HG03460 (cell line): Measurements from ENCODE around the gene RFXANK.
"Not testable (repeated sequence)": the region's sequence is repeated elsewhere in the genome, so short reads cannot be mapped to it uniquely, and the experiment has no call there.

Experiments used
- ATAC-seq: cut with Tn5 transposase; IDR thresholded peaks from one replicate; pipeline ENCODE4 v1.9.1; 2021; ENCODE audit not compliant: unreplicated experiment

The RFXANK gene

DNA sequence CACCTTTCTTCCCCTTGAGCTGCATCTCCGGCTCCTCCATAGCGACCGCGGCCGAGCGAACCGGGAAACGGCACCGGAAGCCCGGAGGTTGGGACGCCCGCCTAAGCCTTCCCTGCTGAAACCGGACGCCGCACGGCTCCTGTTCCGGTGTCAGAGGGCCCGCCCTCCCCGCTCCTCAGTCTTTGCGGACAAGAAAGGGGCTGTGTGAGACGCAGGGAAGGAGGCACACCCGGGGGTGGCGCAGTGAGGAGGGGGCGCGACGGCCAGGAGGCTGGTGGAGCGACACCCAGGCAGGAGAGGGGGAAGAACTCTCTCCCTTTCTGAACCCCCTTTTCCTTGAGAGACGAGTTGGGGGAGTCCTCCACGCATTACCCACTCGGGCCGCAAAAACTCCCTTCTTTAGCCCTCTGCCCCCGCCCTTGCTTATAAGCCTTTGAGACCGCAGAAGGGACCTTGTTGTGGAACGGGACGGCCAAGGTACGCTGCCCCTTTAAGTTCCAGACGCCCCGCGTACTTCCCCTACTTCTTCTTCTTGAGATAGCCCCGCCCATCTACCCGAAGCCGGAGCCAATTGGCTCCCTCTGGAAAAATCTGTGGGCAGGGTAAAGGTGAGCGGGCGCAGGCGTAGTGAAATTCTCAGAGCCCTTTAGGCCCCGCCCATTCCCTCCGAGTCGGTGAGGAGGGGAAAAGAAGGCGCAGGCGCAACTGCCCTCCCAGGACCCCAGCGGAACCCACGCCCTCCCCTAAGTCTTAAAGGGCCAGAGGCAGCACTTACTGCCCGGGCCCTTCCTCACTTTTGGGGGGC, at the start of gene RFXANK, which contains the start of gene BORCS8:
RFXANK (plus strand) TSS at position 181 of the 805 bp plus-strand sequence. CDS start 1,689 bp downstream, outside the sequence.
BORCS8 (minus strand) TSS at position 75 of the 805 bp plus-strand sequence; CDS start at position 40, 35 bp downstream.
- peak; percentile 82 for ATAC-seq

- ATAC-seq, result no peak
Measured at GRCh38 chr19:19142347-19142746, 49.7 kb upstream of the RFXANK start.

GRCh38 chr19:19145281-19145680, 46.8 kb upstream of the RFXANK start:
- ATAC-seq, result no peak

- ATAC-seq, result no peak
Measured at GRCh38 chr19:19145684-19146608, 46.1 kb upstream of the RFXANK start.

DNA sequence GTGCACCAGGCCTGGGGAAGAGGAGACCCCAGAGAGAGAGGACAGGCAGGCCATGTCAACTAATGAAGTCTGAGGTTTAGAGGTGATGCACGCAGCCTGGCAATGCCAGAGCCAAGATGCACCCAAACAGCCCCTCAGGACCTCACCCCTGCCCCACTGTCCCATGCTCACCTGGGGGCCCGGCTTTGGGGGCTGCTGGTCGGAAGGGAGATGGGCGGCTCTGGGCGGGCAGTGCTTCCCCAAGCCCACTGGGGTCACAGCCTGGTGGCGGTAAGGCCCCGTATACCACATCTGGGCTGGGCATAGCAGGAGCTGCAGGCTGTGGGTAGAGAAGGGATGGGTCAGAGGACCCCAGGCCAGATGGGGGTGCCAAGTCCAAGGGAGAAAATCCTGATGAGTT, 45.2 kb upstream of the RFXANK start:
- ATAC-seq, result no peak

DNA sequence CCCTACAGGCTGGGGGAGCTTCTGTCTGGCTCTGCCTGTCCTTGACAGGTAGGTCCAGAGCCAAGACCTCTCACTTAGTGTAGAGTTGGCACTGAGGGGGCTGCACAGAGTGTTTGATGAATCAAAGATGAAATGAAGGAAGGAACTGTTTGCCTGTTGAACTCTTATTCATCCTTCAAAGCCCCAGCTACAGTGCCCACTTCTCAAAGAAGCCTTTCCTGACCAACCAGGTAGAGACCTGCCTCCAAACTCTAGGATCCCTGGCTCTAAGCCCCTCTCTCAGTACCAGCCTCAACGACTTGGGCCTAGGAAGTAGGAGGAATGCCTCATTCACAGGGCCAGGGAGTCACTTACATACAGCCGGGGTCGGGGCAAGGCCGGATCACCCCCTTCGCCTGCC, 44.7 kb upstream of the RFXANK start:
- ATAC-seq, result no peak

GRCh38 chr19:19148504-19148903, 43.6 kb upstream of the RFXANK start:
- not testable (repeated sequence) for ATAC-seq

DNA sequence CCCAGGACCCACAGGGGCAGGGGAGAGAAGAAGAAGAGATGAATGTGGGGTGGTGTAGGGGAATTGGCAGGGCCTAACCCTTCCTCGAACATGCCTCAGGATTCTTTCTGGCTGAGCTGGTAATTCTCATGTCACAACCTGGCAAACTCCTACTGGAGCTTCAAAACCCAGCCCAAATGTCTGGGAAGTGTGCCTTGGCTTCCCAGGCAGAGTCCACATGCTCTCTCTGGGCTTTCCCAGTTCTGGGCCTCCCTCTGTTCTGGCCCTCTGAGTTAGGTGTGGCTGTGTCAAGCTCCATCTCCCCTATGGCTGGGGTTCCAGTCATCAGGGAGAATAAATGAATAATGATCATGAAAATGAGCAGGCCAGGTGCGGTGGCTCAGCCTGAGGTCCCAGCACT, 42.6 kb upstream of the RFXANK start:
- no peak for ATAC-seq

GRCh38 chr19:19151418-19151817, 40.6 kb upstream of the RFXANK start:
- no peak for ATAC-seq

DNA sequence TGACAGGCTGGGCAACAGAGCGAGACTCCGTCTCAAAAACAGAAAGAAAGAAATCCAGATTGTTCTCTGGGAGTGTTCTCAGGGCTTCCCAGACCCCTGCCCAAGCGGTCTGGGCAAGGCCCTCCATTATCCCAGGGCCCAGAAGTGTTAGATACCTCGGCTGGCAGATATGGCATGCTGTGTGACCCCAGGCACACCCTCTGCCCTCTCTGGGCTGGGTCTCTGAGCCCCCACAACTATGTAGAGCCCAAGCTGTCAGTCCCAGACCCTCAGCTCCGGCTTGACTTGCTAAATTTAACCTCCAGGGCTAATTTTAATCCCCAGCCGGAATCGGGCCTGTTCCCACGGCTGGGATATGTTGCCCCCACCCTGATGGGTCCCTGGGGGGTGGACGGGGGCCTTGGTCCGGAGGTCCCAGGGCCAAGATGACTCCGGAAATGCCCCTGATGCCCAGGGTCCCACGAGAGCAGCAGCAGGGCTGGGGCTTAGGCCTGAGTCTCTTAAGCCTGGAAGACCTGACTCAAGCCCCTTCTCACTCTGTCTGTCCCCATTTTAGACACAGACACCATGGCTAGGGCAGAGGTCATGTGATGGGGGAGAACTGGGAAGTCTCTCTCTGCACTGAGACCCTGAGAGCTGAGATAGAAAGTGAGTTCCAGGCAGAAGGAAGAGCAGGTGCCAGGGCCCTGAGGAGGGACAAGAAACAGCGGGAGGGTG, 39.2 kb upstream of the RFXANK start:
- no peak for ATAC-seq

- ATAC-seq, result no peak
Measured at GRCh38 chr19:19154768-19155494, 37.1 kb upstream of the RFXANK start.

GRCh38 chr19:19155495-19156219, 36.4 kb upstream of the RFXANK start:
- ATAC-seq, result peak; percentile 57

DNA sequence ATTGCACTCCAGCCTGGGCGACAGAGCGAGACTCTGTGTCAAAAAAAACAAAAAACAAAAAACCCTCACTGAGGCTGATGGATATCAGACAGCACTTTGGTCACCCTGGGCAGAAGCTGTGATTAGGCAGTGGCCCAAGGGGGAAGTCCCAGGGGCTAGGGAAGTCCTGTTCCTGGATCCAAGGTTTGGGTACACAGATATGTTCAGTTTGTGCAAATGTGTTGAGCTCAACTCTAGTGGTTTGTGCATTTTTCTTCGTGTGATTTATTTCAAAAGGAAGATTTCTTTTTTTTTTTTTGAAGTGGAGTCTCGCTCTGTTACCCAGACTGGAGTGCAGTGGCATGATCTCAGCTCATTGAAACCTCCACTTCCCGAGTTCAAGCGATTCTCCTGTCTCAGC, 34.2 kb upstream of the RFXANK start:
- no peak for ATAC-seq

- no peak for ATAC-seq
Measured at GRCh38 chr19:19159534-19159933, 32.5 kb upstream of the RFXANK start.

- ATAC-seq, result peak; percentile 45
Measured at GRCh38 chr19:19160461-19161035, 31.5 kb upstream of the RFXANK start.

- no peak for ATAC-seq
Measured at GRCh38 chr19:19162495-19162894, 29.6 kb upstream of the RFXANK start.

DNA sequence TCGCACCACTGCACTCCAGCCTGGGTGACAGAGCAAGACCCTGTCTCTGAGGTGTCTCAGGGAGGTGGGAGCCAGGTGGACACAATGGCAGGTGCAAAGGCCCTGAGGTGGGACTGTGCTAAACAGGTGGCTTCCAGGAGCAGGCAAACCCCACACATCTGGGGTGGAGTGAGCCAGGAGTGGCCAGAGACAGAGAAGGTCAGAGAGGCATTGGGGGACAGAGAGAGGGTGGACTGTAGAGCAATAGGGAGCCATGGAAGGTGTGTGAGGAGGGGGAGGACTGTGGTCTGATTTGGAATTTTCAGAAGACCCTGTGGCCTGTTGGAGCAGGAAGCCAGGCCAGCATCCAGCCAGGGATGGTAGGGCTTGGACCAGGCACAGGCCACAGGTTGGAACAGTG, 26.7 kb upstream of the RFXANK start:
- no peak for ATAC-seq

GRCh38 chr19:19167612-19168011, 24.4 kb upstream of the RFXANK start:
- ATAC-seq, result no peak

DNA sequence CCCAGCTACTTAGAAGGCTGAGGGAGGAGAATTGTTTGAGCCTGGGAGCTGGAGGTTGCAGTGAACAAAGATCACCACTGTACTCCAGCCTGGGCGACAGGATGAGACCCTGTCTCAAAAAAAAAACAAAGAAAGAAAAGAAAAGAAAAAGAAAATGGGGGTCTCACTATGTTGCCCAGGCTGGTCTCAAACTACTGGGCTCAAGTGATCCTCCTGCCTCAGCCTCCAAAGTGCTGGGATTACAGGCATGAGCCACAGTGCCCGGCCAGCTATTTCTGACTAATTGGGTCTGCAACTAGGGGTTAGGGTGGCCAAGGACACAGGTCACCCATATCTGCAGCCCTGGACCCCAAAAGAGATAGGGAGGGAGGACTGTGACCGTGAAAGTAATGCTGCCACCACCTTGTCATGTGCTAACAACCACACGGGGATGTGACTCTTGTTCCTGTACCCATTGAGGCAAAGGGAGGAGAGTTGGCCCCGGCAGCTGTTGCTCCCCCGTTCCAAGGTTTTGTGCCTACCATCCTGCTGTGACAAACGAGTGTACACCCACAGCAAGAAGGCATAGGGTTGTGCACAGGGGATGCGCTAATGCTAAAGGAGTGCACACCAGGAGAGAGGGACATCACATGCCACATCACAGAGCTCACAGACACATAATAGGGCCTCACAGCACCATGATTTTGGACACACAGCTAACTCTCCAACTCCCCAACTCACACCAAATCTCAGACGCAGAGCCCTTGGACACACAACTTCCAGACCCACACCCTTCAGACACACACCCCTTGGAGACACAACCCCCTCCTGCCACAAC, 22.6 kb upstream of the RFXANK start:
- no peak for ATAC-seq
